Fibroblast of pulmonary artery (primary cell): Measurements from ENCODE around the gene DAPL1.

Experiments used
- DNase-seq: peaks from one replicate; pipeline ENCODE4 v3.0.0-alpha.2; 2010; ENCODE audit warnings: low read depth
- H3K4me3 ChIP-seq: replicated peaks from 2 replicates; pipeline ENCODE4 v1.5.1; 2011; ENCODE audit warnings: low read depth, mild to moderate bottlenecking, control low read depth, low read length, moderate library complexity
- CTCF ChIP-seq: IDR thresholded peaks from 2 replicates; pipeline ENCODE4 v1.5.1; 2011; ENCODE audit warnings: mild to moderate bottlenecking, control low read depth, low read length, inconsistent platforms; ENCODE audit errors: missing control alignments

DAPL1 gene

GRCh38 chr2:158783923-158784322, 11.2 kb upstream of the DAPL1 start:
- DNase-seq, result no peak
- TF ChIP-seq CTCF, result no peak
- no peak overlapping the region for H3K4me3 ChIP-seq

- no peak overlapping the region for H3K4me3 ChIP-seq
- no peak for TF ChIP-seq CTCF
- DNase-seq, result no peak
These were observed 8.2 kb upstream of the DAPL1 start for GRCh38 chr2:158786897-158787296.

- DNase-seq, result no peak
- H3K4me3 ChIP-seq, result no peak overlapping the region
- no peak for TF ChIP-seq CTCF
These were observed 6.2 kb upstream of the DAPL1 start for GRCh38 chr2:158788951-158789350.

GRCh38 chr2:158796652-158797051, 1.5 kb downstream of the DAPL1 start:
- DNase-seq, result no peak
- no peak for TF ChIP-seq CTCF
- H3K4me3 ChIP-seq, result no peak overlapping the region

- DNase-seq, result no peak
- no peak for TF ChIP-seq CTCF
- H3K4me3 ChIP-seq, result no peak overlapping the region
These were observed 3.0 kb downstream of the DAPL1 start for GRCh38 chr2:158797963-158798700.

- no peak for TF ChIP-seq CTCF
- DNase-seq, result no peak
- no peak overlapping the region for H3K4me3 ChIP-seq
These were observed 4.1 kb downstream of the DAPL1 start for GRCh38 chr2:158799181-158799580.

- no peak overlapping the region for H3K4me3 ChIP-seq
- DNase-seq, result no peak
- TF ChIP-seq CTCF, result no peak
These were observed 8.4 kb downstream of the DAPL1 start for GRCh38 chr2:158803506-158803905.
